GM12873 (cell line): ENCODE results near the gene FAM53B.

Experiments
- CTCF ChIP-seq: IDR thresholded peaks from 2 replicates; pipeline ENCODE4 v1.5.1; 2012; ENCODE audit warnings: low read depth, mild to moderate bottlenecking, moderate library complexity, low read length, control low read depth; ENCODE audit not compliant: insufficient read depth; ENCODE audit errors: missing control alignments

The FAM53B gene

GRCh38 chr10:124681091-124681490 is 63.1 kb downstream of the FAM53B start:
- no peak for TF ChIP-seq CTCF

- no peak for TF ChIP-seq CTCF
Observed at GRCh38 chr10:124680675-124681074, 63.5 kb downstream of the FAM53B start.

- TF ChIP-seq CTCF, result no peak
Observed at GRCh38 chr10:124679401-124679800, 64.8 kb downstream of the FAM53B start.

- TF ChIP-seq CTCF, result no peak
Observed at GRCh38 chr10:124678557-124679240, 65.5 kb downstream of the FAM53B start.

- TF ChIP-seq CTCF, result no peak
Observed at GRCh38 chr10:124677749-124678556, 66.2 kb downstream of the FAM53B start.

- TF ChIP-seq CTCF, result no peak
Observed at GRCh38 chr10:124677293-124677699, 66.9 kb downstream of the FAM53B start.

- no peak for TF ChIP-seq CTCF
Observed at GRCh38 chr10:124676416-124677062, 67.6 kb downstream of the FAM53B start.
